K562 (cell line): Measurements from ENCODE around the gene DROSHA. TPM values are rescaled to one million over a fixed set of nuclear protein-coding genes. Genes with fewer than 3 reads are reported as not detected.
A peak's percentile ranks its signal among the peaks of the same experiment; 100 is the strongest.

Source experiments
- CBX3 ChIP-seq, 2 experiments: IDR thresholded peaks; 1 replicate in 1 of 2; 2 replicates in 1 of 2; pipeline ENCODE4 v1.6.1; 2012; ENCODE audit warnings: inconsistent platforms in 2 of 2, low read length in 2 of 2, borderline replicate concordance in 1 of 2, control low read depth in 1 of 2
- CHAMP1 ChIP-seq: fragments of 450-650 bp; IDR thresholded peaks from 2 replicates; pipeline ENCODE4 v1.6.1; 2016; ENCODE audit warnings: mild to moderate bottlenecking
- CREB3 ChIP-seq: fragments of 450-650 bp; conservative IDR thresholded peaks from 2 replicates; pipeline ENCODE4 v1.6.1; 2016; ENCODE audit warnings: missing genetic modification characterization, low read depth, mild to moderate bottlenecking, missing compliant biosample characterization, moderate library complexity
- DPF2 ChIP-seq: fragments of 450-650 bp; IDR thresholded peaks from 2 replicates; pipeline ENCODE4 v1.6.1; 2016
- E2F6 ChIP-seq, 2 experiments: IDR thresholded peaks; 2 replicates each; pipeline ENCODE4 v1.6.1; 2011; ENCODE audit warnings: borderline replicate concordance in 1 of 2, control low read depth in 1 of 2, low read depth in 1 of 2, low read length in 1 of 2, mild to moderate bottlenecking in 1 of 2, mixed read lengths in 1 of 2, moderate library complexity in 1 of 2; ENCODE audit not compliant: insufficient read depth in 1 of 2, insufficient read length in 1 of 2, poor library complexity in 1 of 2, severe bottlenecking in 1 of 2; ENCODE audit errors: extremely low read depth in 1 of 2
- EP400 ChIP-seq: fragments of 450-650 bp; IDR thresholded peaks from 2 replicates; pipeline ENCODE4 v1.6.1; 2017; ENCODE audit warnings: antibody characterized with exemption, mild to moderate bottlenecking, moderate library complexity
- ETV1 ChIP-seq: fragments of 450-650 bp; conservative IDR thresholded peaks from 2 replicates; pipeline ENCODE4 v1.6.1; 2016; ENCODE audit warnings: missing genetic modification characterization, control low read depth, low read depth, missing compliant biosample characterization
- FOXK2 ChIP-seq, 2 experiments: fragments of 450-650 bp; IDR thresholded peaks in 1 of 2; conservative IDR thresholded peaks in 1 of 2; 2 replicates each; pipeline ENCODE4 v1.6.1; 2016; ENCODE audit warnings: low read depth in 2 of 2, mild to moderate bottlenecking in 1 of 2
- MTA2 ChIP-seq: fragments of 450-650 bp; IDR thresholded peaks from 2 replicates; pipeline ENCODE4 v1.6.1; 2016; ENCODE audit warnings: low read depth
- NFRKB ChIP-seq: fragments of 450-650 bp; IDR thresholded peaks from 2 replicates; pipeline ENCODE4 v1.6.1; 2016; ENCODE audit warnings: low read depth
- PKNOX1 ChIP-seq: fragments of 450-650 bp; IDR thresholded peaks from 2 replicates; pipeline ENCODE4 v1.6.1; 2016
- PRDM10 ChIP-seq: fragments of 450-650 bp; IDR thresholded peaks from 2 replicates; pipeline ENCODE4 v1.6.1; 2018; ENCODE audit not compliant: partially characterized antibody
- SIN3A ChIP-seq, 2 experiments: fragments of 150-350 bp in 1 of 2; IDR thresholded peaks; 2 replicates each; pipeline ENCODE4 v1.6.1; 2011 to 2016; ENCODE audit warnings: borderline replicate concordance in 2 of 2, low read depth in 2 of 2, low read length in 2 of 2, mild to moderate bottlenecking in 2 of 2, moderate library complexity in 2 of 2; ENCODE audit not compliant: control insufficient read depth in 1 of 2
- TEAD4 ChIP-seq, 2 experiments: sonication (generic) in 1 of 2; formaldehyde crosslinking in 1 of 2; IDR thresholded peaks; 2 replicates each; pipeline versions ENCODE4 v1.6.1 to v1.8.0; 2012 to 2022; ENCODE audit warnings: borderline replicate concordance in 1 of 2, inconsistent platforms in 1 of 2, low read length in 1 of 2, mild to moderate bottlenecking in 1 of 2, missing genetic modification reagents in 1 of 2
- TFAP4 ChIP-seq: sonication (generic); formaldehyde crosslinking; IDR thresholded peaks from 2 replicates; pipeline ENCODE4 v1.8.0; 2022; ENCODE audit warnings: missing genetic modification reagents, mild to moderate bottlenecking, moderate library complexity, borderline replicate concordance
- polyA plus RNA-seq, 8 experiments: library from polyadenylated mRNA; depleted of rRNA in 4 of 8; stranded (reverse) in 5 of 8; unstranded in 3 of 8; fragments of >200 nt; fragmentation: Nextera tagmentation in 2 of 8; fragmentation: Illumina TruSeq in 1 of 8; extraction: Ambion mirVana in 2 of 8; extraction: Trizol in 1 of 8; gene quantifications; 2 replicates each; pipeline versions ENCODE4 v1.2.1 to v1.2.3, GENCODE V29; 2011 to 2014; ENCODE audit warnings: inconsistent platforms in 1 of 8, missing spikeins in 1 of 8
- total RNA-seq, 7 experiments: library from RNA; depleted of rRNA in 6 of 7; stranded (reverse); fragments of >200 nt in 6 of 7; fragmentation: Illumina TruSeq in 2 of 7; extraction: Trizol in 2 of 7; gene quantifications; 2 replicates each; pipeline versions ENCODE4 v1.2.1 to v1.2.3, GENCODE V29; 2011 to 2021; ENCODE audit warnings: low replicate concordance in 1 of 7

The DROSHA gene
- total and polyA plus RNA-seq, 9 of the 15 experiments (the other 6 are each of a cell fraction or from before 2014, with no cell fraction given), result 52.5 to 109 (median 68.9) TPM

GRCh38 chr5:31470608-31471007 is 61.3 kb downstream of the DROSHA start (continued):
- TF ChIP-seq PKNOX1, result peak; percentile 54
- peak in 1 of 2 experiments; percentile 64 for TF ChIP-seq E2F6 (IDR thresholded peaks at IDR 0.05; ENCODE audit: borderline replicate concordance in 1 of 2, extremely low read depth in 1 of 2, insufficient read depth in 1 of 2, insufficient read length in 1 of 2, low read depth in 1 of 2, low read length in 1 of 2, poor library complexity in 1 of 2, severe bottlenecking in 1 of 2)
- TF ChIP-seq FOXK2 (conservative IDR thresholded peaks at IDR 0.05 in 1 of 2, IDR thresholded peaks at IDR 0.05 in 1 of 2; ENCODE audit: low read depth in 2 of 2), result peak in 1 of 2 experiments; percentile 85; a peak in 2 of 4 replicates
- TF ChIP-seq EP400, result peak; percentile 54
- TF ChIP-seq CHAMP1, result 0 out of 2 replicates have a peak, but pooled peaks have one; percentile 41
- 0 out of 2 replicates have a peak, but pooled peaks have one; percentile 42 for TF ChIP-seq NFRKB
- 0 out of 2 replicates have a peak, but pooled peaks have one; percentile 7 for TF ChIP-seq ETV1 (tag)
- peak in 1 of 2 experiments; percentile 81; a peak in 1 of 3 replicates for TF ChIP-seq CBX3 (IDR thresholded peaks at IDR 0.05; ENCODE audit: borderline replicate concordance in 1 of 2, low read length in 2 of 2)
- peak; percentile 98 for TF ChIP-seq PRDM10
- peak; percentile 78; the same call in 1 of the 2 replicates for TF ChIP-seq DPF2
- TF ChIP-seq TFAP4, result peak; percentile 73
- TF ChIP-seq SIN3A (IDR thresholded peaks at IDR 0.05; ENCODE audit: borderline replicate concordance in 2 of 2, control insufficient read depth in 1 of 2, low read depth in 2 of 2, low read length in 2 of 2), result 0 out of 4 replicates have a peak, but pooled peaks of 1 of the 2 experiments have one; percentile 16
- 0 out of 2 replicates have a peak, but pooled peaks have one; percentile 5 for TF ChIP-seq MTA2
- peak; percentile 24; the same call in 1 of the 2 replicates for TF ChIP-seq TEAD4 (IDR thresholded peaks at IDR 0.05; ENCODE audit: low read length)
- TF ChIP-seq TEAD4 (CRISPR knock-in tag; IDR thresholded peaks at IDR 0.05; ENCODE audit: borderline replicate concordance), result no peak
- 0 out of 2 replicates have a peak, but pooled peaks have one; percentile 35 for TF ChIP-seq CREB3 (tag)
